Measurements from ENCODE around the gene CSNK1A1. TPM values are rescaled to one million over a fixed set of nuclear protein-coding genes. Genes with fewer than 3 reads are reported as not detected.
A peak's percentile ranks its signal among the peaks of the same experiment; 100 is the strongest.

Gene CSNK1A1
- total RNA-seq, 1 experiment from 2014 or later = 300 TPM

DNA sequence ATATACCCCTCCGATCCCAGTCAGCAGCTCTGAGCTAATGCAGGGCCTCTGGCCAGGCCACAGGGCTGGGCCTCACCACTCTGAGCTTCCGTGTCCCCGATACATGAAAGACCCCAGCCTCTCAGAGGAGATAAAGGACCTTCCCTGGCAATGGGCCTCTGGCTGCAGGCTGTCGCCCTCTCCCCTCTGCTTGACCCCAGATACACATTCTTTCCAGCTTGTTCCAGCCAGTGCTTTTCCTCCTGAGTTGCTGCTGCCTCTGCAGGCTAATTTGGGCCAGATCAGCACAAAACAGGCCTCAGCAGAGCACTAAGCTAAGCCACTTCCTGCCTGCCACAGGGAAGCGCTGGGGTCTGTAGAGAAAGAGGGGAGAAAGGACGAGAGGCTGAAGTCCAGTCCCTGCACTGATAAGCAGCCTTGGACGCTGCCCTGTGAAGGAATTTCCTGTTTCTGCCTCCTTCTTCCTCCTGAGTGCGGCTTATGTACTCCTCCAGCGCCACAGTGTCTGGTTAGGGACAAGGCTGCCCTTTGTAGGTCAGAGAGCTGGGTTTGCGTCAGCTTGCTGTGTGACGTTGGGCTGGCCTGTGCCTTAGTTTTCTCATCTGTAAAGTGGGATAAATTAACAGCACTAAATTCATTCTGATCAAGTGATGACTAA, 99.1 kb downstream of the CSNK1A1 start:
- H3K27ac ChIP-seq = no peak overlapping the region

DNA sequence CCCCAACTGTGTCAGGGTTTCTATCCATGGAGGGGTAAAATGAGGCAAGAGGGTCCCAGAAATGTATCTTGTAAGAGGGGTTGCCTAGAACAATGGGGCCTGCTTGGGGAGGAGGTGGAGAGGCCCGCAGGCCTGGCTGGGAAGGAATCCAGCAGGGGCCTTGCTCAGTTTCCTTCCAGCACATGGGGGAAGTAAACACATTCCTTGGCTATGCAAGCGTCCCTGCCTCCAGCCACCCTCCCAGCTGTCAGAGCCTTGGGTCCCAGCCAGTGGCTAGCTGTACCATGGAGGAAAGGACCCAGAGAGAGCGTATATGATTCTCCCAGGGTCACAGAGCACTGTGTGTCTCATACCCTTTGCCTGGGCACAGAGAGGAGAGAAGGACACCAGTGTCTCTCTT, 101.0 kb downstream of the CSNK1A1 start:
- Histone ChIP-seq H3K4me1 (replicated peaks; ENCODE audit: insufficient read depth) (peaks cover 20% of the 10 kb centered on the region), H4K20me1 (ENCODE audit: insufficient read depth) (no peaks in the 10 kb centered on the region), H3K4me3 (no peak overlapping the region), H3K27ac (no peak overlapping the region), H3K27me3 (ENCODE audit: insufficient read depth, low read depth) (no peaks in the 10 kb centered on the region), H3K4me2 (no peak overlapping the region), H3K9me2 (ENCODE audit: insufficient read depth) (no peaks in the 10 kb centered on the region), H3K36me3 (ENCODE audit: low read depth) (no peaks in the 10 kb centered on the region), H3F3A (ENCODE audit: insufficient read depth, low read depth) (peaks cover 12% of the 10 kb centered on the region; the same call in 1 of the 2 replicates), H3K79me2 (ENCODE audit: low read depth) (no peaks in the 10 kb centered on the region), H2AFZ (no peak overlapping the region), H3K9me3 (ENCODE audit: insufficient read depth, low read depth) (no peaks in the 10 kb centered on the region)
- DNase-seq = no peak
- ChIA-PET POLR2A (ENCODE audit: unreplicated experiment) (no interaction called here), CTCF (no interaction called here)
- no peak for TF ChIP-seq EZH2 (IDR thresholded peaks at IDR 0.05; ENCODE audit: low read depth)
- TF ChIP-seq, protein P1, sequence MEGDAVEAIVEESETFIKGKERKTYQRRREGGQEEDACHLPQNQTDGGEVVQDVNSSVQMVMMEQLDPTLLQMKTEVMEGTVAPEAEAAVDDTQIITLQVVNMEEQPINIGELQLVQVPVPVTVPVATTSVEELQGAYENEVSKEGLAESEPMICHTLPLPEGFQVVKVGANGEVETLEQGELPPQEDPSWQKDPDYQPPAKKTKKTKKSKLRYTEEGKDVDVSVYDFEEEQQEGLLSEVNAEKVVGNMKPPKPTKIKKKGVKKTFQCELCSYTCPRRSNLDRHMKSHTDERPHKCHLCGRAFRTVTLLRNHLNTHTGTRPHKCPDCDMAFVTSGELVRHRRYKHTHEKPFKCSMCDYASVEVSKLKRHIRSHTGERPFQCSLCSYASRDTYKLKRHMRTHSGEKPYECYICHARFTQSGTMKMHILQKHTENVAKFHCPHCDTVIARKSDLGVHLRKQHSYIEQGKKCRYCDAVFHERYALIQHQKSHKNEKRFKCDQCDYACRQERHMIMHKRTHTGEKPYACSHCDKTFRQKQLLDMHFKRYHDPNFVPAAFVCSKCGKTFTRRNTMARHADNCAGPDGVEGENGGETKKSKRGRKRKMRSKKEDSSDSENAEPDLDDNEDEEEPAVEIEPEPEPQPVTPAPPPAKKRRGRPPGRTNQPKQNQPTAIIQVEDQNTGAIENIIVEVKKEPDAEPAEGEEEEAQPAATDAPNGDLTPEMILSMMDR (conservative IDR thresholded peaks at IDR 0.05) = no peak
- intact Hi-C loops (cut with micrococcal nuclease; ENCODE audit: unreplicated experiment) = no loop called here
- no TSS peak for BruUV-seq (replicated peaks)

More for the DNA sequence above, 99.1 kb downstream of the CSNK1A1 start:
- Histone ChIP-seq H3K4me2 (no peak overlapping the region), H4K20me1 (ENCODE audit: insufficient read depth) (no peaks in the 10 kb centered on the region), H3K4me3 (no peak overlapping the region), H3F3A (ENCODE audit: insufficient read depth, low read depth) (peaks cover 24% of the 10 kb centered on the region), H2AFZ (no peak overlapping the region), H3K27me3 (ENCODE audit: insufficient read depth, low read depth) (no peaks in the 10 kb centered on the region), H3K9me3 (ENCODE audit: insufficient read depth, low read depth) (no peaks in the 10 kb centered on the region), H3K79me2 (ENCODE audit: low read depth) (no peaks in the 10 kb centered on the region), H3K9me2 (ENCODE audit: insufficient read depth) (no peaks in the 10 kb centered on the region), H3K36me3 (ENCODE audit: low read depth) (no peaks in the 10 kb centered on the region), H3K4me1 (replicated peaks; ENCODE audit: insufficient read depth) (peaks cover 23% of the 10 kb centered on the region)
- TF ChIP-seq, protein P1 (conservative IDR thresholded peaks at IDR 0.05) = no peak
- no peak for TF ChIP-seq EZH2 (IDR thresholded peaks at IDR 0.05; ENCODE audit: low read depth)
- DNase-seq = no peak
- BruUV-seq (replicated peaks) = no TSS peak
- POLR2A ChIA-PET (ENCODE audit: unreplicated experiment) = no interaction called here
- CTCF ChIA-PET = interaction anchor here (0.6 to 1.2 kb wide), 2 partner anchors 41 to 42 kb away, joined by 3 to 5 read pairs; no protein-coding TSS in a partner anchor
- intact Hi-C loops (cut with micrococcal nuclease; ENCODE audit: unreplicated experiment) = no loop called here

DNA sequence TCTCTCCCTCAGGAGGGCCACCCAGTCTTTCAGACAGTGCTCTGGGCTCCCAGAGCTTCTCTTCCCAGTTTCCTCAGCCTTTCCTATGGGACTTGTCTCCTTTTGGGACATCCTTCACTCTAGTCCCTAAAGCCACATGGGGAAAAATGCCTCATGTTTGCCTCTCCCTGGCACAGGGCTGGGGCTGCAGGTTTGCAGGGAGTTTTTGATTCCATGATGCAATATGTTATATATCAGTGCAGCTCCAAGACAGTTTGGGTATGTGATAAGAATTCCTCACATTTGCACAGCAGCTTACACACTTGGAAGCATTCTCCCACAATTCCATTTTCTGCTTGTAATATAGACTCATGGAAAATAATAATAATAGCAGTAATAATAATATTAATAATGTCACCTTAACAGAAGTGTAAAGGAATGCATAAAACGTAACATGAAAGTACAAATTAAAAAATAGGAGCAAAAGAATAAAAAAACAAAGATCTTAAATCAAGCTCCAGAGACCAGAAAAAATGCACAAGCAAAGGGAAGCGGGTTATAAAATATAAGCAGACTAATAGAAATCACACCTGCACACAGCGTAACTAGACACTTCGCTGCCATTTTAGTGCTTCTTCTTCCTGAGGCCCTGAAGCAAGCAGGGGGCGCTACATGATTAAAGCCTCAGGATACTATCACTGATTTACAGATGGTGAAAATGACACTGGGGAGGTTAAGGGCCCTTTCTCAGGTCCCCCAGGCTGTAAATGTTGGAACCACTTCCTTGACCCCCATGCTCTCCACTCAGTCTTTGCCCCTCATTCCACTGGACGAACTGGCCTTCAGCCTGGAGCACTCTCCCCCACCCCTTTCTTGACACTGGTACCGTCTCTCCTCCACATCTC, 102.2 kb downstream of the CSNK1A1 start:
- no peak overlapping the region for H3K4me3 ChIP-seq
- peaks cover 11% of the 10 kb centered on the region; the same call in 1 of the 2 replicates for H3F3A ChIP-seq (ENCODE audit: insufficient read depth, low read depth)
- TF ChIP-seq, protein P1 (conservative IDR thresholded peaks at IDR 0.05) = 0 out of 2 replicates have a peak, but pooled peaks have one; percentile 31
- no peak for TF ChIP-seq EZH2 (IDR thresholded peaks at IDR 0.05; ENCODE audit: low read depth)
- no peaks in the 10 kb centered on the region for H3K9me3 ChIP-seq (ENCODE audit: insufficient read depth, low read depth)
- no peak overlapping the region for H3K27ac ChIP-seq
- H2AFZ ChIP-seq = no peak overlapping the region
- no peaks in the 10 kb centered on the region for H3K79me2 ChIP-seq (ENCODE audit: low read depth)
- H3K27me3 ChIP-seq (ENCODE audit: insufficient read depth, low read depth) = no peaks in the 10 kb centered on the region
- no peaks in the 10 kb centered on the region for H4K20me1 ChIP-seq (ENCODE audit: insufficient read depth)
- H3K9me2 ChIP-seq (ENCODE audit: insufficient read depth) = no peaks in the 10 kb centered on the region
- ChIA-PET POLR2A (ENCODE audit: unreplicated experiment) (no interaction called here), CTCF (no interaction called here)
- intact Hi-C loops (cut with micrococcal nuclease; ENCODE audit: unreplicated experiment) = no loop called here
- peaks cover 20% of the 10 kb centered on the region for H3K4me1 ChIP-seq (replicated peaks; ENCODE audit: insufficient read depth)
- BruUV-seq (replicated peaks) = no TSS peak
- no peak for DNase-seq
- H3K36me3 ChIP-seq (ENCODE audit: low read depth) = no peaks in the 10 kb centered on the region
- no peak overlapping the region for H3K4me2 ChIP-seq
